ENCODE data around the gene ALDH7A1.

Gene ALDH7A1

GRCh38 chr5:126610160-126610559 lies 15.1 kb upstream of the ALDH7A1 start:
- TF ChIP-seq CREB5 (CRISPR knock-in tag; IDR thresholded peaks at IDR 0.05; ENCODE audit: low read depth): no peak
- TF ChIP-seq ZNF70 (CRISPR knock-in tag; IDR thresholded peaks at IDR 0.05): no peak
- TF ChIP-seq TSHZ2 (CRISPR knock-in tag; IDR thresholded peaks at IDR 0.05): no peak
- TF ChIP-seq PATZ1 (CRISPR knock-in tag; IDR thresholded peaks at IDR 0.05; ENCODE audit: borderline replicate concordance): no peak
- no peak for ATAC-seq

- TF ChIP-seq TOX (CRISPR knock-in tag; IDR thresholded peaks at IDR 0.05; ENCODE audit: borderline replicate concordance): no peak
- TF ChIP-seq ZFP30 (CRISPR knock-in tag; IDR thresholded peaks at IDR 0.05): no peak
- TF ChIP-seq ZC3H10 (CRISPR knock-in tag; IDR thresholded peaks at IDR 0.05): no peak
- TF ChIP-seq ZNF565 (CRISPR knock-in tag; conservative IDR thresholded peaks at IDR 0.05; ENCODE audit: low read depth): no peak
- no peak for ATAC-seq
Measured at GRCh38 chr5:126605525-126605924, 10.5 kb upstream of the ALDH7A1 start.

- no peak for ATAC-seq
- TF ChIP-seq SNAI2 (CRISPR knock-in tag; IDR thresholded peaks at IDR 0.05) (no peak), BACH2 (CRISPR knock-in tag; IDR thresholded peaks at IDR 0.05; ENCODE audit: borderline replicate concordance) (no peak), TOX (CRISPR knock-in tag; IDR thresholded peaks at IDR 0.05; ENCODE audit: borderline replicate concordance) (no peak), CSDC2 (CRISPR knock-in tag; IDR thresholded peaks at IDR 0.05) (no peak), PPARA (CRISPR knock-in tag; IDR thresholded peaks at IDR 0.05; ENCODE audit: borderline replicate concordance) (no peak), RARB (CRISPR knock-in tag; IDR thresholded peaks at IDR 0.05) (no peak), ARNTL (CRISPR knock-in tag; IDR thresholded peaks at IDR 0.05; ENCODE audit: borderline replicate concordance, low read depth) (no peak), TCF4 (CRISPR knock-in tag; IDR thresholded peaks at IDR 0.05; ENCODE audit: borderline replicate concordance) (no peak), POU6F1 (CRISPR knock-in tag; IDR thresholded peaks at IDR 0.05; ENCODE audit: borderline replicate concordance, low read depth) (no peak), ZFP3 (CRISPR knock-in tag; IDR thresholded peaks at IDR 0.05) (no peak), PATZ1 (CRISPR knock-in tag; IDR thresholded peaks at IDR 0.05; ENCODE audit: borderline replicate concordance) (no peak), TSHZ2 (CRISPR knock-in tag; IDR thresholded peaks at IDR 0.05) (no peak), ZFP30 (CRISPR knock-in tag; IDR thresholded peaks at IDR 0.05) (no peak)
Measured at GRCh38 chr5:126603402-126603991, 8.5 kb upstream of the ALDH7A1 start.

All from SK-N-SH treated with all-trans-retinoic acid at 6 μM for 48 hours (cell line).